T-helper 22 cell (primary cell): ENCODE measurements around the gene ILKAP.

ENCODE experiments used
- DNase-seq: peaks from one replicate; pipeline ENCODE4 v3.0.0-alpha.2; 2020; ENCODE audit warnings: low read depth

The ILKAP gene

DNA sequence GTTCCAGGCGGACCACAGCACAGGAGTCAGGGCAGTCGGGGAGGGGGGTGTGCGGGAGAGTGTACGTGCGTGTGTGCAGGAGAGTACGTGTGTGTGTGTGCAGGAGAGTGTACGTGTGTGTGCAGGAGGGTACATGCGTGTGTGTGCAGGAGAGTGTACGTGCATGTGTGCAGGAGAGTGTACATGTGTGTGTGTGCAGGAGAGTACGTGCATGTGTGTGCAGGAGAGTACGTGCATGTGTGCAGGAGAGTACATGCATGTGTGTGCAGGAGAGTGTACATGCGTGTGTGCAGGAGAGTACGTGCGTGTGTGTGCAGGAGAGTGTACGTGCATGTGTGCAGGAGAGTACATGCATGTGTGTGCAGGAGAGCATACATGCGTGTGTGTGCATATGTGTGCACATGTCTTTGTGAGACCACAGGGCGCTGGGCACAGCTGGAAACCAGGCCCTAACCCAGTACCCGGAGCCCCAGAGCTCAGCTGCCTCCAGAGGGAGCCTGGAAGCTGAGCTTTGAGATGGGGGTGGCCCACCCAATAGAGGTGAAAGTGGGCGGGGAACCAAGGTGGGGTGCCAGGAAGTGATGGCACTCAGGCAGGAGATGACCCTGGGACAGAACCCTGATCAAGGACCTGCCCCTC is 78.9 kb downstream of the ILKAP start:
- DNase-seq, result no peak

DNA sequence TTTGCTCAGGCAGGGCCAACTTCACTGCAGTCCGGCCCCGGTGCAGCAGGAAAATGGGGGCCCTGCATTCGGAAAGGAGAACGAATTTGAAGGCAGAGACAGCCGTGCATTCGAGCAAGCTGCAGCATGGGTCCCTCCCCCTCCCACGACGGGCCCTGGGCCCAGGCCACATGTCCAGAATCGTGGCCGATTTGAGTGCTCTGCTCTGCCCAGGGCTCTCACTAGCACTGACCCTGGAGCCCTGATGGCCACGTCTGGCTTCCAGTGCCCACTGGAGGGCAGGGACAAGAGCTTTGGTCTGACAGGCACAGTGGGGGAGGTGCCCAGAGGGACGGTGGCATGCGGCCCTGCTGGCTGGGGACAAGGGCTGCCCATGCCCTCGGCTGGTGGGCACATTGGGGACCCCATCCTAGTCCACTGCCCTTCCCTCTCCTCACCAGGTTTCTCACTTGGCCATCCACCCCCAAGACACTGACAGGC is 79.5 kb downstream of the ILKAP start:
- DNase-seq, result no peak

DNA sequence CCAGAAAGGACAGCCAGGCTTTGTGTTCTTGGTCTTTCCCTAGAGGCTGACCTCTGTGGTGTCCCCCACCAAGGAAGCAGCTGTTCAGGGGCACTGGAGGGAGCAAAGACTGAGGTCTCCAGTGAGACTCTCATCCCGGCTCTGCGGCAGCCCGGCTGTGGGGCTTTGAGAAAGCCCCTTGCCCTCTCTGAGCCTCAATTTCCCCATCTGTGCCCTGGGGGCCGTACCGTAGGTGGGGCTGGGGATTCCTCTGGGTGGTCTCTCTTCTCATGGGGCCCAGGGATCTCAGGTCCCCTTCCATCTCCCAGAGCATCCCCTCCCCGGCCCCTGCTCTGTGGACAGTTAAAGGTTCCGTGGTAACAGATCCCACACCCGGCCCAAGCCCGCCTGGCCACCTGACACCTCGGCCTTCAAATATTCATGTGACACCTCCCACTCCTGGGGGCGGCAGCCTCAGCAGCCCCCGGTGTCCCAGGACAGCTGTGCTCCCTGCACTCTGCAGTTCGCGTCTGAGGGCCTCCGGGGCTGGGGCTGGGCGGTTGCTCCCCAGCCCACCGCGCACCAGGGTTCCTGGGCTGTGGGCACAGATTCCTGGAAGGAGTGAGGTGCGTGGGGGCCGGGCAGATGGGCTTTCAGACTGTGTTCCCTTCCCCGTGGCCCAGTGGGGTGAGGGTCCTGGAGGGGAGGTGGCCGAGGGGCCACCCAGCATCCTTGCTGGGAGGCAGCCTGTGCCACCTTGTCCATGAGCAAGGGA is 80.1 kb downstream of the ILKAP start:
- DNase-seq, result no peak

DNA sequence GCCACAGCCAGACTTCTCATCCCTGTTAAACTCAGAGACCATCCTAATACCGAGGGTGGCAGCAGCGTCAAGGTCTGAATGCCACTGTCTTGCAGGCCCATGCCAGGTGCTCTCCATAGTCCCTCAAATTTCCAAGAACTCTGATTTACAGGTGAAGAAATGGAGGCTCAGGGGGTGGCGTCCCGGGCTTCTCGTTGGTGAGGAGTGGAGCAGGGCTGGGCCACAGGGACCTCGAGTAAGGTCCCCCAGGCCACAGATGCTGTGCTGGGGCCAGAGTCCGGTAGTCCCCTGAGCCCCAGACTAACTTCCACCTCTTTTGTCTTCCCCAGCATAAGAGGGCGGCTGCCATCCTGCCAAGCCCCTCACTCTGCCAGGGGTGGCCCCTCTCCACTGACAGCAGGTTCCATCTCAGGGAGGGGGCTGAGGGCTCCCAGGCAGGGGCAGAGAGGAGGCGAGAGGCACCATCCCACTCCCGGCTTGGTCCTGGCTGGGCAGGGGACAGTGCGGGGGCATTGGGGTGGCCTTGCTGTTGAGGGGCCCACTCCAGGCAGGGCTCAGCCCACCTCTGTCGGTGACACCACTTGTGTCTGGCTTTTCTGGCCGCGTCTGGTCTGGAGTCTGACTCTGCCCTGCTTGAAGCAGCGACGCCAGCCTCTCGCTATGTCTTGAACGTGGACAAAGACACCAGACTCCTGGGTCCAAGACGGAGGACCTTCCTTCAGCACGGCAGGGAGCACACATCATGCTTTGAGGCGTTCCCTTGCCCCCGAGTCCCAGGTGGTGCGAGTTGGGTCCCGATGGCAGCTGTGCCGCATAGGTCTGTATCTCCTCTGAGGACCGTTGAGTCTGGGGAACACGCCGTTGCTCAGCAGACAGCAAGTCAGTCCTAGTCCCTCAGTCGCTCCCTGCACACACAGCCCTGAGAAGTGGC is 80.9 kb downstream of the ILKAP start:
- DNase-seq, result no peak

DNA sequence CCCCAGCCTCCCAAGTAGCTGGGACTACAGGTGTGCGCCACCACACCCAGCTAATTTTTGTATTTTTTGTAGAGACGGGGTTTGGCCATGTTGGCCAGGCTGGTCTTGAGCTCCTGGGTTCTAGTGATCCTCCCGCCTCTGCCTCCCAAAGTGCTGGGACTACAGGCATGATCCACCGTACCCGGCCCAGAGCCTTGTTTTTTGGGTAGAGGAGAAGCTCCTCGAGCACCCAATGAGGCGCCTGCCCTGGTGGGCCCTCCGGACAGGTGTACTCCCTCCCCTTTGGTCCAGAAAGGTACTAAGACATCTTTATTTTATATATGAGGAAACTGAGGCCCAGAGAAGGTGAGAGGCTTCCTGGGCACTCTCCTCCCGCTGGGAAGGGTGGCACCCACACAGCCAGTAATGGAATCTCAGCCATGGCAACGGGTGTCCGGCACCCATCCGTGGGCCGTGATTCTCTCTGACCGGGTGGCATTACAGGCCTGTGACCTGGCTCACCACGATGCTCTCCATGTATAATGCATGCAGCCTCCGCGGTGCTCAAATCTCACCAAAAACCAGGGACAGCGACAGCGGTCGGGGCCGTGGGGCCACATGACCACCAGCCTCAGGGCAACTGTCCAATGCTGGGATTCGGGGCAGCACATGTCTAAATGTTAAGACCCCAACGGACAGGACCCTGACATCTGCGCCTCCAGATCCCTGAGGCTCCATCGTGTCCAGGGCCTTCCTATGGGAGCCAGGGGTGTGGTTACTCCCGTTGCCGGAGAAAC is 81.8 kb downstream of the ILKAP start:
- DNase-seq, result no peak

DNA sequence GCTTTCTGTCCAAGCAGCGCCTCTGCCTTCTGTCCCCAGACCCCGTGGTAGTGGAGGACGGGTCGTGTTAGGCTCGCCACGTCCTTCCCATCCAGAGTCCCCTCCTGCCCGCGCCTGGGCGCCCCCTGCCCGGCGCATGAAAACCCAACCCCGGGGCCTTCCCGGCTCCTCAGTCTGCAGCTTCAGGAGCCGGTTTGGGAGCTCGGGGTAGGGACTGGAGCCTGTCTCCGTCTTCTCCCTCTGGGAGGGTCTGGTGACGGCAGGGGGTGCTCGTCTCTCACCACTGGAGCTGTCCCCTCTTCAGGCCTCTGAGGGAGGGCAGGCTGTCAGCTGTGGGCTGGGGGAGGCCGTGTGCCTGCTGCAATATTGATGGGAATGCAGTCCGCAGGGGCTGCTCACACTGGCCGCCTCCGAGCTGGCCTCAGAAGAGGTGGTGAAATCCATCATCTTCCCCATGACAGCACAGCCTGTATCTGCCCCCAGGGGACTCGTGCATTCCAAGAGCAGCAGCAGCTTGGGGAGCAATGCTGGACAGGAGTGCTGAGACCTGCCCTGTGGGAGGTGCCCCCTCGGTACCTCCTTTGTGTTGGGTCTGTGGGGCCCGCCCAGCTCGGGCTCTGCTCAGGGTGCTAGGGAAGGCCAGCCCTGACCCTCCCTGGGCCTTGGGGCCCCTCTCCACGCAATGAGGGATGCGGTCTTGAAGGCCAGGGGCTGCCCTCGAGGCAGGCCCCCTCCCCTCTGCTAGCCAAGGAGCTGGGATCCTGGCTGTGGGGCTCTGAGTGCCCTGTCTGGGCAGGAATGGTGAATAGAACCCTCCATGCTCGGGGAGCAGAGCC is 82.8 kb downstream of the ILKAP start:
- DNase-seq, result no peak
